Gastroesophageal sphincter (tissue), 4 donors: ENCODE data around the gene NRF1. TPM values are rescaled to one million over a fixed set of nuclear protein-coding genes. Genes with fewer than 3 reads are reported as not detected.
A peak's percentile ranks its signal among the peaks of the same experiment; 100 is the strongest.
"Not testable (repeated sequence)": the region's sequence is repeated elsewhere in the genome, so short reads cannot be mapped to it uniquely, and the experiment has no call there.

Experiments
- ATAC-seq: fragments of 150-250 bp; one replicate; pipeline ENCODE4 v1.9.1; 2016; ENCODE audit warnings: mild to moderate bottlenecking, moderate library complexity
- H3K27ac ChIP-seq, 4 donors: fragments of 200-600 bp; sonication (generic) in 3 of 4; 1 replicate in 3 of 4; 2 replicates in 1 of 4; pipeline ENCODE4 v1.5.1; 2016 to 2019
- H3K27me3 ChIP-seq: fragments of 200-600 bp; sonication (generic); one replicate; pipeline ENCODE4 v1.5.1; 2019
- H3K36me3 ChIP-seq, 2 donors: fragments of 200-600 bp; sonication (generic); one replicate each; pipeline ENCODE4 v1.5.1; 2019; ENCODE audit warnings: control low read depth in 1 of 2
- H3K4me1 ChIP-seq, 3 donors: fragments of 200-600 bp; sonication (generic); 1 replicate in 2 of 3; 2 replicates in 1 of 3; pipeline ENCODE4 v1.5.1; 2016 to 2019; ENCODE audit warnings: control low read depth in 2 of 3
- H3K4me3 ChIP-seq, 2 donors: fragments of 200-600 bp; sonication (generic); one replicate each; pipeline ENCODE4 v1.5.1; 2019; ENCODE audit warnings: mild to moderate bottlenecking in 1 of 2, moderate library complexity in 1 of 2
- H3K9me3 ChIP-seq, 3 donors: fragments of 200-600 bp; sonication (generic); one replicate each; pipeline ENCODE4 v1.5.1; 2017 to 2019; ENCODE audit warnings: control low read depth in 2 of 3
- EP300 ChIP-seq: sonication (generic); formaldehyde crosslinking; IDR thresholded peaks from one replicate; pipeline ENCODE4 v1.6.1; 2017; ENCODE audit warnings: antibody characterized with exemption, mild to moderate bottlenecking
- POLR2A ChIP-seq, 2 donors: fragments of 450-650 bp; IDR thresholded peaks; one replicate each; pipeline ENCODE4 v1.6.1; 2017; ENCODE audit warnings: antibody characterized with exemption in 2 of 2, mild to moderate bottlenecking in 2 of 2, moderate library complexity in 1 of 2
- POLR2AphosphoS5 ChIP-seq: sonication (generic); formaldehyde crosslinking; IDR thresholded peaks from one replicate; pipeline ENCODE4 v1.6.1; 2017; ENCODE audit warnings: antibody characterized with exemption
- WGBS, 2 donors: methylation state at CpG; one replicate each; pipeline ENCODE4 v1.1.5; 2018; ENCODE audit warnings: low coverage in 1 of 2; 5-methylcytosine and 5-hydroxymethylcytosine counted together
- total RNA-seq, 4 donors: library from RNA; depleted of rRNA; stranded (reverse); fragments of >200 nt; gene quantifications; one replicate each; pipeline ENCODE4 v1.1.0, GENCODE V29; 2016
- TF ChIP-seq, protein P1 (sequence below), 4 experiments: fragments of 200-600 bp in 2 of 4; fragments of 450-650 bp in 2 of 4; sonication (generic) in 1 of 4; IDR thresholded peaks; one replicate each; pipeline ENCODE4 v1.5.1; 2017 to 2019; ENCODE audit warnings: antibody characterized with exemption in 4 of 4, mild to moderate bottlenecking in 2 of 4, moderate library complexity in 2 of 4

NRF1 gene
- total RNA-seq, 4 donors from 2014 or later: 7.8 to 20.5 (median 17.0) TPM

GRCh38 chr7:129630341-129630740 lies 18.8 kb downstream of the NRF1 start:
- Histone ChIP-seq H3K4me1 (peaks cover 0 to 20% (median 0%) of the 10 kb centered on the region in 3 donors), H3K36me3 (no peaks in the 10 kb centered on the region), H3K4me3 (no peak overlapping the region), H3K27ac (no peak overlapping the region), H3K27me3 (no peaks in the 10 kb centered on the region), H3K9me3 (no peaks in the 10 kb centered on the region)
- no peak for ATAC-seq
- 37 to 75% methylated on average over 2 of the region's 2 CpGs for WGBS, 2 donors
- no peak for TF ChIP-seq EP300
- TF ChIP-seq POLR2A (IDR thresholded peaks at IDR 0.05): no peak
- TF ChIP-seq, protein P1, sequence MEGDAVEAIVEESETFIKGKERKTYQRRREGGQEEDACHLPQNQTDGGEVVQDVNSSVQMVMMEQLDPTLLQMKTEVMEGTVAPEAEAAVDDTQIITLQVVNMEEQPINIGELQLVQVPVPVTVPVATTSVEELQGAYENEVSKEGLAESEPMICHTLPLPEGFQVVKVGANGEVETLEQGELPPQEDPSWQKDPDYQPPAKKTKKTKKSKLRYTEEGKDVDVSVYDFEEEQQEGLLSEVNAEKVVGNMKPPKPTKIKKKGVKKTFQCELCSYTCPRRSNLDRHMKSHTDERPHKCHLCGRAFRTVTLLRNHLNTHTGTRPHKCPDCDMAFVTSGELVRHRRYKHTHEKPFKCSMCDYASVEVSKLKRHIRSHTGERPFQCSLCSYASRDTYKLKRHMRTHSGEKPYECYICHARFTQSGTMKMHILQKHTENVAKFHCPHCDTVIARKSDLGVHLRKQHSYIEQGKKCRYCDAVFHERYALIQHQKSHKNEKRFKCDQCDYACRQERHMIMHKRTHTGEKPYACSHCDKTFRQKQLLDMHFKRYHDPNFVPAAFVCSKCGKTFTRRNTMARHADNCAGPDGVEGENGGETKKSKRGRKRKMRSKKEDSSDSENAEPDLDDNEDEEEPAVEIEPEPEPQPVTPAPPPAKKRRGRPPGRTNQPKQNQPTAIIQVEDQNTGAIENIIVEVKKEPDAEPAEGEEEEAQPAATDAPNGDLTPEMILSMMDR (IDR thresholded peaks at IDR 0.05): no peak
- TF ChIP-seq POLR2AphosphoS5: no peak

GRCh38 chr7:129634361-129635034 lies 23.0 kb downstream of the NRF1 start:
- ATAC-seq: no peak
- Histone ChIP-seq H3K4me3 (no peak overlapping the region), H3K4me1 (peaks cover 0 to 34% (median 0%) of the 10 kb centered on the region in 3 donors), H3K27ac (no peak overlapping the region), H3K36me3 (no peaks in the 10 kb centered on the region), H3K9me3 (no peaks in the 10 kb centered on the region), H3K27me3 (no peaks in the 10 kb centered on the region)
- TF ChIP-seq POLR2AphosphoS5 (no peak), POLR2A (IDR thresholded peaks at IDR 0.05) (no peak), EP300 (no peak)
- TF ChIP-seq, protein P1 (IDR thresholded peaks at IDR 0.05): no peak
- 93 to 96% methylated on average over 2 of the region's 2 CpGs for WGBS, 2 donors

DNA sequence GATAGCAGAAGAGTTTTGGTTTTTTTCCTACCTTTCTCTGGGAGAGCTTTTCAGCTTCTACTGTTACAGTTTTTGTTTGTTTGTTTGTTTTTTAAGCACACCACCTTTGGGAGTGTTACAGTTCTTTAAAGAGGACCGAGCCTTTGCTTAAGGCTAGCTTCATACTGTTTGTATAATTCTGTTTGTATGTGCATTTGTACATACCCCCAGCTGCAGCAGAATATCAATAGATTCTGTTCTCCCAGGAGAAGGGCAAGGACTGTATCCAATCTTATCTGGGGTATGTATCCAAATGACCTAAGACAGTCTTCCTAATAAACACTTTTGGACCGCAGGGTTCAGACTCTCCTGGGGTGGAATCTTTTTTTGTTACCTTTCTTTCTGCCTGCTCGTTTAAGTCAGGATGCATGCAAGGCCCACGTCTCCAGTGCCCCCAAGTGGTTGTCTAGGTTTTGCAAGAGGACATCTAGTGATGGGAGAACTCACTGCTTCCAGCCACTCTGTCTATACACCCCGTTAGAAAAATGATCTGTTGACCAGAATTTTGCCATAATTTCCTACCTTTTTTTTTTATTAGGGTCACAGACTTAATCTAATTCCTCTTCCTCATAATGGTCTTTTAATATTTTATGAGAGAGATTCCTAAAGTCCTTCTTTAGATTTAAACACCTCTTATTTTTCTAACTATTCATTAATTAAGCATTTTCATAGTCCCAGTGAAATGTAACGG lies 23.9 kb downstream of the NRF1 start:
- peaks cover 0 to 25% (median 0%) of the 10 kb centered on the region in 3 donors for H3K4me1 ChIP-seq
- H3K9me3 ChIP-seq: no peaks in the 10 kb centered on the region
- ATAC-seq: peak; percentile 58
- TF ChIP-seq, protein P1 (IDR thresholded peaks at IDR 0.05): peak; percentile 37 to 77 (median 60)
- TF ChIP-seq POLR2AphosphoS5: no peak
- H3K27ac ChIP-seq: no peak overlapping the region
- WGBS, 2 donors: 10 to 18% methylated on average over 5 to 6 of the region's 6 CpGs
- no peaks in the 10 kb centered on the region for H3K36me3 ChIP-seq
- H3K4me3 ChIP-seq: no peak overlapping the region
- H3K27me3 ChIP-seq: no peaks in the 10 kb centered on the region

DNA sequence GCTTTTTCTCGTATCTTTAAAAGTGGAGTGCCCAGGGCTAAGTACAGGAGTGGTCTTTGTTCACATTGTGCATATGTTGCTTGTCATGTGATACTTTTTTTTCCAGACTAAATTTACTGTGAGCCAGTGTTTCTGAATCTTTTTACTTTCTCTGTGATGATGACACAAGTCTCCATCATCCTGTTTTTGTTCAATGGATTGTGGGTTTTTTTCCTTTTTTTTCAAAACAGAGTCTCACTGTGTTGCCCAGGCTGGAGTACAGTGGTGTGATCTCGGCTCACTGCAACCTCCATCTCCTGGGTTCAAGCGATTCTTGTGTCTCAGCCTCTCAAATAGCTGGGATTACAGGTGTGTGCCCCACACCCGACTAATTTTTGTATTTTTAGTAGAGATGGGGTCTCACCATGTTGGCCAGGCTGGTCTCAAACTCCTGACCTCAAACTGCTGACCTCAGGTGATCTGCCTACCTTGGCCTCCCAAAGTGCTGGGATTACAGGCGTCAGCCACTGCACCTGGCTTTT lies 24.6 kb downstream of the NRF1 start:
- peaks cover 0 to 26% (median 0%) of the 10 kb centered on the region in 3 donors for H3K4me1 ChIP-seq
- 71 to 78% methylated on average over 3 to 5 of the region's 5 CpGs for WGBS, 2 donors
- H3K27ac ChIP-seq, H3K4me3 ChIP-seq, H3K27me3 ChIP-seq, H3K36me3 ChIP-seq, H3K9me3 ChIP-seq, ATAC-seq: not testable (repeated sequence)

GRCh38 chr7:129636641-129637040 lies 25.1 kb downstream of the NRF1 start:
- no peak overlapping the region for H3K27ac ChIP-seq
- no peak for ATAC-seq
- H3K9me3 ChIP-seq: no peaks in the 10 kb centered on the region
- H3K4me3 ChIP-seq: no peak overlapping the region
- H3K36me3 ChIP-seq: peaks cover 0 to under 1% of the 10 kb centered on the region in 2 donors
- TF ChIP-seq, protein P1 (IDR thresholded peaks at IDR 0.05): no peak
- no peak for TF ChIP-seq EP300
- TF ChIP-seq POLR2A (IDR thresholded peaks at IDR 0.05): no peak
- H3K27me3 ChIP-seq: no peaks in the 10 kb centered on the region
- 85 to 92% methylated on average over 4 of the region's 4 CpGs for WGBS, 2 donors
- H3K4me1 ChIP-seq: peaks cover 0 to 30% (median 0%) of the 10 kb centered on the region in 3 donors
